Measurements from ENCODE around the gene IGFALS.
A peak's percentile ranks its signal among the peaks of the same experiment; 100 is the strongest.

IGFALS gene

GRCh38 chr16:1766231-1766630, 27.3 kb downstream of the IGFALS start:
- DNase-seq (ENCODE audit: low read depth) = no peak

DNA sequence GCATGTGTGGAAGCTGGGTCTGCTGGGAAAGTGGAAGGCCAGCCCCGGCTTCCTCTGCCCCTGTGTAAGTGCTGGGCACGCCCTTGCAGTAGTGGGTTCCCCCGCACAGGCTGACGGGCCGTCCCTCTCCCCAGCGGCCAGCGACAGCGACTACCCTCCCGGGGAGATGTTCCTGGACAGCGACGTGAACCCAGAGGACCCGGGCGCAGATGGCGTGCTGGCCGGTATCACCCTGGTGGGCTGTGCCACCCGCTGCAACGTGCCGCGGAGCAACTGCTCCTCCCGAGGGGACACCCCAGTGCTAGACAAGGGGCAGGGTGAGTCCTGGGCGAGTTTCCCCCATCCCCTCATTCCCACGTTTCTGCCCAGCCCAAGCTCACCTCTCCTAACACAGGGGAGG, 27.7 kb downstream of the IGFALS start:
- DNase-seq (ENCODE audit: low read depth) = no peak

- no peak for DNase-seq (ENCODE audit: low read depth)
These were observed 28.5 kb downstream of the IGFALS start for GRCh38 chr16:1764971-1765370.

DNA sequence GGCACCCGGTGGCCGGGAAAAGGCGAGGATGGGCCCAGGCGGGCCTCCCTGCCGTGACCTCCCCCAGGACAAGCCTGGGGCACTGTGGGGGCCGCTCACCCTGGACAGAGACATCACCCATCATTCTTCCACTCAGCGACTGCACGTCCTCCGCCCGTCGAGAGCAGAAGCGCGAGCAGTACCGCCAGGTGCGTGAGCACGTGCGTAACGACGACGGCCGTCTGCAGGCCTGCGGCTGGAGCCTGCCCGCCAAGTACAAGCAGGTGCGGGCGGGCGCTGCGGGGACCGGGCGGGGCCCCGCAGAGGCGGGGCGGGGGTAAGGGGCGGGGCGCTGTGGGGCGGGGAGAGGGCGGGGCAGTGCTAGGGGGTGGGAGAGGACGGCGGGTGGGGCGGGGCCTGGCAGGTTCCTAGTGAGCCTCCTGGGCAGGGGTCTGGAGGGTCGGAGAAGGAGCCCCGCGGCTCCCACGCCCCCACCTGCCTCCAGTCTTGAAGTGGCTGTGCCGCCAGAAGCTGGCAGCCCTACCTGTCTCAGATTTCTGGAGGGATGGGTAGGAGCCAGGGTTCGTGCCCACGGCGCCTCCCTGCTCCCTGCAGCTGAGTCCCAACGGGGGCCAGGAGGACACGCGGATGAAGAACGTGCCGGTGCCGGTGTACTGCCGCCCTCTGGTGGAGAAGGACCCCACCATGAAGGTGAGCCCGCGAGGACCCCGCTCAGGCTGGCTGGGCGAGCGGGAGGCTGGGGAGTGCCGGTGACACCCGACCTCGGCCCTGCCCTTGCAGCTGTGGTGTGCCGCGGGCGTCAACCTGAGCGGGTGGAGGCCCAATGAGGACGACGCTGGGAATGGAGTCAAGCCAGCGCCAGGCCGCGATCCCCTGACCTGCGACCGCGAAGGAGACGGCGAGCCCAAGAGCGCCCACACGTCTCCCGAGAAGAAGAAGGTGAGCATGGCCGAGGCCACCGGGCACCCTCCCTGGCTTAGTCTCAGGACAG, 29.7 kb downstream of the IGFALS start:
- DNase-seq (ENCODE audit: low read depth) = no peak

DNA sequence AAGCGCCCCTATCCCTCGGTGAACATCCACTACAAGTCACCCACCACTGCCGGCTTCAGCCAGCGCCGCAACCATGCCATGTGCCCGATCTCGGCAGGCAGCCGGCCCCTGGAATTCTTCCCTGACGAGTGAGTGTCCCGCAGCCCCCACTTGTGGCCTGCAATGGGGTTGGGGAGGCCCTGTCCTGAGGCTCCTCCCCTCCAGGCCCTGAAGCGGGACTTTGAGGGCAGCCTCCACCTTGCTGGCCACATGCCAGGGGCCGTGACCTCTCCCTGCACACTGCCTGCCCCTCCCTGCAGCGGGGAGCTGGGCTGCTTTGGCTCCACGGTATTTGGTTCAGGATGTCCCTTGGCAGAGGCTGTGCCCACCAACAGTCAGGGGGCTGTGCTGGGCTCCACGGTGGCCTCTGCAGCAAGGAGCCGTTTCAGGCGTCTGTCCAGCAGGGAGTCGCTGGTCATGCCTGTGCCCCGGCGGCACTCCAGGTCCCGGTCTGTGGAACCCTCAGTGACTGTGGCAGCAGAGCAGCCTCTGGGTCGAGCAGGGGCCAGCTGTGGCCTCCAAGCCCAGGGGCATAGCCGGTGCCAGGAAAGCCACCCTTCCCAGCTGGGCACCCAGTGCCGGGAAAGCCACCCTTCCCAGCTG, 30.5 kb downstream of the IGFALS start:
- no peak for DNase-seq (ENCODE audit: low read depth)

- no peak for DNase-seq (ENCODE audit: low read depth)
These were observed 31.2 kb downstream of the IGFALS start for GRCh38 chr16:1762196-1762878.

- no peak for DNase-seq (ENCODE audit: low read depth)
These were observed 31.8 kb downstream of the IGFALS start for GRCh38 chr16:1761751-1762150.

GRCh38 chr16:1760911-1761310, 32.6 kb downstream of the IGFALS start:
- DNase-seq (ENCODE audit: low read depth) = no peak

DNA sequence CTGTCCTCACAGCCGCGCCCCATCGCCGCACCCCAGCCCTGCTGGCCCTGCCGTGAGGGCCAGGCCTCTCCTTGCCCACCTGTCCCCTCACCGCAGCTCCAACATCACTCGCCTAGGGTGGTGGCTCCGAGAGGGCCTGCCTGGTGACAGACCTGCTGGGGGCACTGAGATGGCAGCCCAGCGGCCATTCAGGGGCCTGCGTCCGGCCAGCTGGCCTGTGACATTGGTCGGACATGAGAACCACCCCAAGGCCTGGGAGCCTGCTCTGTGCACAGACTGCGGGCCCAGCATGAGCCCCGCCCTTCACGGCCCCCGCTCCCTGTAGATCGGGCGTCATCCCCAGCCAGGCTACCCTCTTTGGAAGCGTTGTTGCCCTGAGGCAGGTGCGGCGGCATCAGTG, 34.0 kb downstream of the IGFALS start:
- no peak for DNase-seq (ENCODE audit: low read depth)

GRCh38 chr16:1758923-1759322, 34.6 kb downstream of the IGFALS start:
- no peak for DNase-seq (ENCODE audit: low read depth)

DNA sequence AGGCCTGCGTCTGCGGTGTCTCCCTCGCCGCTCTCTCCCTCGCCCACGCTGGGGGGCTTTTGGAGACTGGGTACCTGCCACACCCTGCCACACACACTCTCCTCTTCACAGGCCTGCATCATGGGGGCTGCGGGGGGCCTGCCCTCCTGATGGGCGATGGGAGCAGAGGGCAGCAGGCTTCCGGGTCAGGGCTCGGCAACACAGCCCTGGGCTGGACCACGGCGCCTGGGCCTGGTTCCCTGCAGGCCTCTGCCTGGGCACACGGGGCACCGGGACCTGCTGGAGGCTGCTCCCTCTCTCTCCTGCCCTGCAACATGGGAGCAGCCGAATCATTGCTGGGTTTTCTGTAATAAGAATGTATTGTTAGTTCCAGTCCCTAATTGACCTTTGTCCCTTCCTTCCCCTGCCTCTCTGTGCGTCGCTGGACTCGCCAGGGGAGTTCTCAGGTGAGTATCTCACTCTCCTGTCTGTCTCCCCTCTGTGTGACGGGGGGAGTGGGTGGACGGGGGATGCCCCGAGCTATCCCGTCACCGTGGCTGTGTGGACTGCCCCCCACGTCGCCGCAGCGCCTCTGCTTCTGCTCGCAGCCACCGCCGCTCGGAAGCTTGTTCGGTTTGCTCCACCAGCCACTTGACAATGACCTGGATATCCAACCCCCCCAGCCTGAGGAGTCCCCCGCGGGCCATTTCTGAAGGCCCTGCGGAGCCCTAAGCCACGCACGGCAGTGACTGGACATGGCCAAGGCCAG, 35.6 kb downstream of the IGFALS start:
- DNase-seq (ENCODE audit: low read depth) = no peak

DNA sequence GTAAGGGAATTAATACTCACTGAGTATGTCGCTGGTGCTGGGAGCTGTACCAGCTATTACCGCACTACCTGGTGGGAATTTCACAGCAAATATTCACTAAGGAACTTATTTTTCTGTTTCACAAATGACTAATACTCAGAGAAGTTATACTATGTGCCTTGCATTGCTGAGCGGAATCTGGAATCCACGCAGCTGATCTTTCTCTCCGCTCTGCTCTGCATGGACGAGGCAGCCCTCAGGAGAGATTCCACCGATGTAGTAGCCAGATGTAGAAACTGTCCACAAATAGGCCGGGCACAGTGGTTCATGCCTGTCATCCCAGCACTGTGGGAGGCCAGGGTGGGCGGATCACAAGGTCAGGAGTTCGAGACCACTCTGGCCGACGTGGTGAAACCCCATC, 39.3 kb downstream of the IGFALS start:
- DNase-seq (ENCODE audit: low read depth) = no peak

DNA sequence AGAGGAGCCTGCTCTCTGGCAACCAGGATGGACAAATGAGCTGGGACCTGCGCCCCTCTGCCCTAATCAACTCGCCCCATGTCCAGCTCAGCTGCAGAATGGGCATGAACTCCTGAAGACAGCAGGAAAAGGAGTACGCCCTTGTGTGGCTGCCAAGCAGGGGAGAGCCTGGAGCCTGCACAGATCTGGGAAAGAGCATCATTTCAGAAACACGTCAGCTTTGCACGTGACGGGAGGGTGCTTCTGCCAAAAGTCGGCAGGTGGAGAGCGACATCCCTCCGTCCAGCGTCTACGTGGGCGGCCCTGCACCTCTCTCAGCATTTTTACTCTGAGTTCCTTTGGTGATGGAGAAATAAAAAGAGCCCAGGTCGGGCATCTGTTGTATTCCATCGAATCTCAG, 40.7 kb downstream of the IGFALS start:
- no peak for DNase-seq (ENCODE audit: low read depth)

DNA sequence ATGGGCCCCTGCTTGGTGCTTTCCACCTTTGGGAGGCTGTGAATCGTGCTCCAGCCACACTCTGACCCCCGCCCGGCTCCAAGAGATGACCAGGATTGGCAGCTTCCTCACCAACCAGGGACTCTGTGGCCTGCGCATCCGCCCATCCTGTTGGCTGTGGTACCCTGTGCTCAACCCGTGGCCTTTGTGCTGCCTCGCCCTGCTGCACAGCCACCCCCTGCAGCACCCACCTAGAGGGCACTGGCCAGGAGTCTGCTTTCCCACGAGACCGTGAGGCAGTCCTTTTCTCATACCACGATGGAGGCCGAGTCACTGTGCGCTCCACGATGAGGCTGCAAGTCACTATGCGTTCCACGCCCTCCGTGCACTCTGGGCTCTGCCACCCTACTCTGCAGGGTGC, 41.6 kb downstream of the IGFALS start:
- no peak for DNase-seq (ENCODE audit: low read depth)

DNA sequence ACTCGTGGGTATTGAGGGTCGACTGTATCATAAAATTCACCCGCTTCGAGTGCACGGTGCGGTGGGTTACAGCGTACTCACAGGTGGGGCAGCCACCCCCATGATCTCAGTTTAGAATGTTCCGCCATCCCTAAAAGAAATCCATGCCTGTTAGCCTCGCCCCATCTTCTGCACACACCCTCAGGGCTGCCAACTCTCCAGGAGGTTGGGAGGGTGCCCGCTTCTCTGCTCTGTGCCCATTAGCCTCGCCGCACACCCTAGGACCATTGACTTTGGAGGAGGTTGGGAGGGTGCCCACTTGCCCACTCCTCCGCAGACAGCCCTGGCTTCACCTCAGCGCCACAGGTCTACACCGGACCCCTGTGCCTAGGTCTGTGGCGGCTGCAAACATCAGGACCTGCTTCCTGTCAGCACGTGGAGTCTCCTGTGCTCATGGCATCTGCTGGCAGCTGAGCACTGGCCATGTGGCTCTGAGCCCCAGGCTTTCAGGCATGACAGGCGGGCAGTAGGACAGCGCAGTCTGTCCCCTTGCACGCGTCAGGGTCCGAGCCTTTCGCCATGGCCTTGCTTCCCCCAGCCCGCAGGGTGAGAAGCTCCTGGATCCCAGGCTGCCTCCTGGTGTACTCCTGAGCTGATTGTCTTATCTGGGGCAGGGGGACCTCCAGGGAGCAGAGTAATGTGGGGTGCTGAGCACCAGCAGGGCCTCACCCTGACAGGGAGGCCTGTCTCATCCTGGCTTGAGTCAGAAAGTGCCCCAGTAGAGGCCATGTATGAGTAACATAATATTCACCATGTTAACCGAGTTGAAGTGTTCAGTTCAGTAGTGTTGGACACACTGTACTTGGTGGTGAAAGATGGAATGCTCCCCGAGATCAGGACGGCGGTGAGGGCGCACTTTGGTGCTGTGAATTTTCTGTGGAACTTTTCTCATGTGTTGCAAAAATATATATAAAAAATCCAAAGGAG, 44.1 kb downstream of the IGFALS start:
- DNase-seq (ENCODE audit: low read depth) = no peak

DNA sequence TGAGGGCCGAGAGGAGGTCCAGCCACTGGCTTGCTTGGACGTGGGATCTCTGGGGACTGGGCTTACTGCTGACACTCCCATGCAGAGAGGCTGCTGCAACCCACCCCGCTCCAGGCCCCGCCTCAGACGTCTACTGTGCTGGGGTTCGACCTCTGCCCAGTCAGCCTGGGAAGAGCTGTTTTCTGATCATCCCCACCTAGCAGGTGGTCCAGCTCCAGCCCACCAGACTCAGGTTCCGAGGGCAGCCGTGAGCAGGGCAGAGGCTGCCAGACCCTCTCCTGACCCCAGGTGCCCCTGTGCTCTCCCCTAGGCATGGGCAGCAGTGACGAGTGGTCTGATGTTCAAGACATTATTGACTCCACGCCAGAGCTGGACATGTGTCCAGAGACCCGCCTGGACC, 45.6 kb downstream of the IGFALS start:
- no peak for DNase-seq (ENCODE audit: low read depth)

DNA sequence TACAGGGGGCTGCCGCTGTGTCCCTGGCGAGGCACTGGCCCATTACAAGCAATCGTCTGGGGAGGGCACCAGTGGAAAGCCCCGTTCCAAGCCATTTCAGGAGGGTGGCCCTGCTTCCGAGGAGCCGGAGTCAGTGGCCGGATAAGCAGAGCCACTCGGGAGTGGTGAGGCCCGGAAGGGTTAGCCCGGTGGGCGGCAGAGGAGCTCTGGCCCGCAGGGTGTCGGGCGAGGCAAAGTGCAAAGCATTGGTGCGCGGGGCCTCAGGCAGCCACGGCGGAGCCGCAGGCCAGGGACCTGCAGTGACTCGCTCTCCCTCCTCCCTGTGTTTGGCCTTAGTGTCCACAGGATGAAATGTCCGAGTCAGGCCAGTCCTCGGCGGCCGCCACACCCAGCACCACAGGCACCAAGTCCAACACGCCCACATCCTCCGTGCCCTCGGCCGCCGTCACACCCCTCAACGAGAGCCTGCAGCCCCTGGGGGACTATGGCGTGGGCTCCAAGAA, 46.8 kb downstream of the IGFALS start:
- no peak for DNase-seq (ENCODE audit: low read depth)

- no peak for DNase-seq (ENCODE audit: low read depth)
These were observed 47.4 kb downstream of the IGFALS start for GRCh38 chr16:1745900-1746692.

- DNase-seq (ENCODE audit: low read depth) = peak; percentile 35
These were observed 48.2 kb downstream of the IGFALS start for GRCh38 chr16:1745181-1745899.

Data from GM04503 (cell line).